SK-N-SH treated with all-trans-retinoic acid at 6 μM for 48 hours (cell line): Measurements from ENCODE around the gene LMF2.
"Not testable (repeated sequence)": the region's sequence is repeated elsewhere in the genome, so short reads cannot be mapped to it uniquely, and the experiment has no call there.

ENCODE experiments used
- ATAC-seq: fragments of 200-7000 bp; cut with Tn5 transposase; 3 replicates; pipeline ENCODE4 v1.9.1; 2020; ENCODE audit warnings: mild to moderate bottlenecking, moderate library complexity
- ARNTL ChIP-seq: fragments of 450-650 bp; formaldehyde crosslinking; IDR thresholded peaks from 2 replicates; pipeline ENCODE4 v1.5.0; 2020; ENCODE audit warnings: low read depth, mild to moderate bottlenecking, moderate library complexity, borderline replicate concordance
- BACH2 ChIP-seq: fragments of 250-450 bp; sonication (Bioruptor Pico); IDR thresholded peaks from 2 replicates; pipeline ENCODE4 v1.9.0; 2021; ENCODE audit warnings: mild to moderate bottlenecking, borderline replicate concordance
- CREB5 ChIP-seq: fragments of 250-450 bp; sonication (Bioruptor Pico); IDR thresholded peaks from 2 replicates; pipeline ENCODE4 v1.5.1; 2020; ENCODE audit warnings: low read depth, mild to moderate bottlenecking, moderate library complexity
- CSDC2 ChIP-seq: fragments of 250-450 bp; sonication (Bioruptor Pico); IDR thresholded peaks from 2 replicates; pipeline ENCODE4 v1.5.0; 2020; ENCODE audit warnings: mild to moderate bottlenecking, moderate library complexity
- CSRNP3 ChIP-seq: fragments of 250-450 bp; sonication (Bioruptor Pico); IDR thresholded peaks from 2 replicates; pipeline ENCODE4 v1.5.1; 2021; ENCODE audit warnings: mild to moderate bottlenecking, moderate library complexity
- ESRRG ChIP-seq: fragments of 250-450 bp; sonication (Bioruptor Pico); IDR thresholded peaks from 2 replicates; pipeline ENCODE4 v1.6.1; 2021; ENCODE audit warnings: mild to moderate bottlenecking
- GLIS3 ChIP-seq: fragments of 250-450 bp; sonication (Bioruptor Pico); IDR thresholded peaks from 2 replicates; pipeline ENCODE4 v1.5.0; 2020; ENCODE audit warnings: mild to moderate bottlenecking, moderate library complexity
- ISL1 ChIP-seq: fragments of 250-450 bp; sonication (Bioruptor Pico); IDR thresholded peaks from 2 replicates; pipeline ENCODE4 v2.1.2; 2022; ENCODE audit warnings: mild to moderate bottlenecking, moderate library complexity
- OSR1 ChIP-seq: fragments of 250-450 bp; sonication (Bioruptor Pico); IDR thresholded peaks from 2 replicates; pipeline ENCODE4 v1.8.0; 2022; ENCODE audit warnings: moderate library complexity, mild to moderate bottlenecking, inconsistent platforms
- PATZ1 ChIP-seq: fragments of 250-450 bp; sonication (Bioruptor Pico); IDR thresholded peaks from 2 replicates; pipeline ENCODE4 v1.8.0; 2020; ENCODE audit warnings: mild to moderate bottlenecking, moderate library complexity, borderline replicate concordance
- POU6F1 ChIP-seq: fragments of 250-450 bp; sonication (Bioruptor Pico); IDR thresholded peaks from 2 replicates; pipeline ENCODE4 v1.8.0; 2021; ENCODE audit warnings: low read depth, mild to moderate bottlenecking, moderate library complexity, borderline replicate concordance
- PPARA ChIP-seq: fragments of 250-450 bp; sonication (Bioruptor Pico); IDR thresholded peaks from 2 replicates; pipeline ENCODE4 v1.5.0; 2020; ENCODE audit warnings: mild to moderate bottlenecking, borderline replicate concordance
- RARB ChIP-seq: fragments of 250-450 bp; sonication (Bioruptor Pico); IDR thresholded peaks from 2 replicates; pipeline ENCODE4 v1.8.0; 2021; ENCODE audit warnings: mild to moderate bottlenecking, moderate library complexity
- SNAI2 ChIP-seq: fragments of 250-450 bp; sonication (Bioruptor Pico); IDR thresholded peaks from 2 replicates; pipeline ENCODE4 v1.5.0; 2020; ENCODE audit warnings: mild to moderate bottlenecking, moderate library complexity
- TCF4 ChIP-seq: fragments of 250-450 bp; sonication (Bioruptor Pico); IDR thresholded peaks from 2 replicates; pipeline ENCODE4 v1.8.0; 2021; ENCODE audit warnings: mild to moderate bottlenecking, moderate library complexity, borderline replicate concordance
- TOX ChIP-seq: fragments of 250-450 bp; sonication (Bioruptor Pico); IDR thresholded peaks from 2 replicates; pipeline ENCODE4 v1.8.0; 2021; ENCODE audit warnings: mild to moderate bottlenecking, moderate library complexity, borderline replicate concordance
- TSHZ2 ChIP-seq: fragments of 250-450 bp; sonication (Bioruptor Pico); IDR thresholded peaks from 2 replicates; pipeline ENCODE4 v1.5.0; 2020; ENCODE audit warnings: mild to moderate bottlenecking, moderate library complexity
- ZC3H10 ChIP-seq: fragments of 250-450 bp; sonication (Bioruptor Pico); IDR thresholded peaks from 2 replicates; pipeline ENCODE4 v1.5.1; 2021; ENCODE audit warnings: mild to moderate bottlenecking, moderate library complexity
- ZFP30 ChIP-seq: fragments of 450-650 bp; formaldehyde crosslinking; IDR thresholded peaks from 2 replicates; pipeline ENCODE4 v1.5.0; 2022; ENCODE audit warnings: mild to moderate bottlenecking, moderate library complexity
- ZNF565 ChIP-seq: fragments of 450-650 bp; formaldehyde crosslinking; conservative IDR thresholded peaks from 2 replicates; pipeline ENCODE4 v1.5.0; 2020; ENCODE audit warnings: low read depth, mild to moderate bottlenecking, moderate library complexity
- ZNF70 ChIP-seq: fragments of 450-650 bp; formaldehyde crosslinking; IDR thresholded peaks from 2 replicates; pipeline ENCODE4 v1.5.0; 2020; ENCODE audit warnings: mild to moderate bottlenecking, moderate library complexity
- ZNF8 ChIP-seq: fragments of 450-650 bp; formaldehyde crosslinking; IDR thresholded peaks from 2 replicates; pipeline ENCODE4 v1.5.0; 2020; ENCODE audit warnings: mild to moderate bottlenecking, moderate library complexity

The LMF2 gene

GRCh38 chr22:50520826-50521453, 13.4 kb upstream of the LMF2 start:
- TF ChIP-seq ZNF565 (CRISPR knock-in tag) (no peak), POU6F1 (no peak), ISL1 (no peak), ZC3H10 (CRISPR knock-in tag) (no peak), ZNF70 (CRISPR knock-in tag) (no peak), BACH2 (CRISPR knock-in tag) (no peak), CSDC2 (CRISPR knock-in tag) (no peak), ESRRG (CRISPR knock-in tag) (no peak), ARNTL (CRISPR knock-in tag) (no peak), CREB5 (CRISPR knock-in tag) (no peak), RARB (no peak), ZNF8 (no peak), CSRNP3 (CRISPR knock-in tag) (no peak), OSR1 (CRISPR knock-in tag) (no peak), SNAI2 (CRISPR knock-in tag) (no peak), TCF4 (CRISPR knock-in tag) (no peak), TSHZ2 (no peak), TOX (CRISPR knock-in tag) (no peak), PPARA (no peak), ZFP30 (CRISPR knock-in tag) (no peak)
- no peak for ATAC-seq

GRCh38 chr22:50520184-50520583, 12.7 kb upstream of the LMF2 start:
- ATAC-seq = not testable (repeated sequence)

- TF ChIP-seq OSR1 (CRISPR knock-in tag) (no peak), TCF4 (CRISPR knock-in tag) (no peak), SNAI2 (CRISPR knock-in tag) (no peak), ARNTL (CRISPR knock-in tag) (no peak), PATZ1 (CRISPR knock-in tag) (no peak), GLIS3 (CRISPR knock-in tag) (no peak), BACH2 (CRISPR knock-in tag) (no peak), ZNF8 (no peak), PPARA (no peak), ZNF70 (CRISPR knock-in tag) (no peak), ISL1 (no peak), ESRRG (CRISPR knock-in tag) (no peak), TSHZ2 (no peak)
- no peak for ATAC-seq
These were observed 11.6 kb upstream of the LMF2 start for GRCh38 chr22:50519151-50519550.
